Erythroblast (primary cell): Measurements from ENCODE around the gene KRTAP5-10.
"Not testable (repeated sequence)": the region's sequence is repeated elsewhere in the genome, so short reads cannot be mapped to it uniquely, and the experiment has no call there.

Experiments
- DNase-seq, 2 experiments: peaks; one replicate each; lab custom pipeline; 2025; lab: John Stamatoyannopoulos, UW

KRTAP5-10 gene

GRCh38 chr11:71608272-71608671 lies 42.9 kb downstream of the KRTAP5-10 start:
- not testable (repeated sequence) for DNase-seq

GRCh38 chr11:71611218-71611910 lies 46.0 kb downstream of the KRTAP5-10 start:
- not testable (repeated sequence) for DNase-seq

DNA sequence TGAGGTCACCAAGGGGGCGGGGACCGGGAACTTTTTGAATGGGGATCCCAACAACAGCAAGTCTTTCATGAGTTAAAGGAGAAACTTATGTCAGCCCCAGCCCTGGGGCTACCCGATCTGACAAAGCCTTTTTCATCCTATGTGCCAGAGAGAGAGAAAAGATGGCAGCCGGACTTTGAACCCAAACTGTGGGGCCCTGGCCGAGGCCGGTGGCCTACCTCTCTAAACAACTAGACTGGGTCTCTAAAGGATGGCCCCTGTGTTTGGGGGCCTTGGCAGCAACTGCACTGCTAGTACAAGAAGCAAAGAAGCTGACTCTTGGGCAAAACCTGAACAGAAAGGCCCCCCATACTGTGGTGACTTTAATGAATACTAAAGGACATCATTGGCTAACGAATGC lies 48.6 kb downstream of the KRTAP5-10 start:
- DNase-seq: not testable (repeated sequence)

GRCh38 chr11:71614366-71614917 lies 49.1 kb downstream of the KRTAP5-10 start:
- not testable (repeated sequence) for DNase-seq

- not testable (repeated sequence) for DNase-seq
These were observed 49.6 kb downstream of the KRTAP5-10 start for GRCh38 chr11:71615003-71615402.
